HCT116 (cell line): Measurements from ENCODE around the gene ABTB2. TPM values are rescaled to one million over a fixed set of nuclear protein-coding genes. Genes with fewer than 3 reads are reported as not detected.

Source experiments
- ATAC-seq: fragments of 200-7000 bp; cut with Tn5 transposase; 2 replicates; pipeline ENCODE4 v1.9.1; 2020; ENCODE audit warnings: mild to moderate bottlenecking, moderate library complexity
- BruUV-seq: library from RNA; stranded (reverse); fragments of 400-500 nt; replicated peaks from 2 replicates; lab custom pipeline; 2021; lab: Mats Ljungman, UMichigan
- CTCF ChIA-PET: fragments of 300-600 bp; sonication (Branson Sonifier 250); formaldehyde crosslinking; loops from one replicate; lab custom pipeline; 2021; ENCODE audit warnings: antibody characterized with exemption; lab: Charles Lee
- POLR2A ChIA-PET: fragments of 300-600, 350-600 bp; sonication (Branson Sonifier 250); formaldehyde crosslinking; loops from one replicate; lab custom pipeline; 2021; ENCODE audit warnings: antibody characterized with exemption; lab: Charles Lee
- RAD21 ChIA-PET, 2 experiments: fragments of 300-600 bp; sonication (Branson Sonifier 250); formaldehyde crosslinking; loops; one replicate each; lab custom pipeline; 2023; ENCODE audit warnings: low total read pairs in 2 of 2; ENCODE audit not compliant: uncharacterized antibody in 2 of 2, unreplicated experiment in 2 of 2, low non-redundant PET in 1 of 2; lab: Charles Lee
- DNase-seq: peaks from one replicate; pipeline ENCODE4 v3.0.0-alpha.2; 2010; ENCODE audit warnings: low read depth, low spot score
- H2AFZ ChIP-seq: fragments of 200-600 bp; shearing (Covaris generic), sonication (generic); 2 replicates; pipeline ENCODE4 v1.6.1; 2017; ENCODE audit warnings: low read depth, mixed run types, mixed read lengths, antibody characterized with exemption, low read length; ENCODE audit not compliant: poor library complexity, severe bottlenecking
- H3K27ac ChIP-seq: 2 replicates; pipeline ENCODE4 v1.5.1; 2012; ENCODE audit warnings: low read depth, low read length
- H3K27me3 ChIP-seq: fragments of 200-600 bp; sonication (generic); 2 replicates; pipeline ENCODE4 v1.6.1; 2016; ENCODE audit warnings: mixed run types, low read length, mixed read lengths; ENCODE audit not compliant: insufficient read depth
- H3K36me3 ChIP-seq, 2 experiments: fragments of 200-500 bp in 1 of 2; fragments of 200-600 bp in 1 of 2; sonication (Bioruptor generic) in 1 of 2; sonication (generic) in 1 of 2; 2 replicates each; pipeline versions ENCODE4 v1.5.1 to v1.6.1; 2014 to 2016; ENCODE audit warnings: low read length in 2 of 2, inconsistent platforms in 1 of 2, mixed read lengths in 1 of 2, mixed run types in 1 of 2; ENCODE audit not compliant: insufficient read depth in 2 of 2, control insufficient read depth in 1 of 2
- H3K4me1 ChIP-seq, 2 experiments: fragments of 200-600 bp in 1 of 2; sonication (generic) in 1 of 2; 2 replicates each; pipeline versions ENCODE4 v1.5.1 to v1.6.1; 2012 to 2017; ENCODE audit warnings: low read length in 2 of 2, inconsistent platforms in 1 of 2, mild to moderate bottlenecking in 1 of 2, mixed read lengths in 1 of 2, mixed run types in 1 of 2, moderate library complexity in 1 of 2; ENCODE audit not compliant: insufficient read depth in 2 of 2, control insufficient read depth in 1 of 2
- H3K4me2 ChIP-seq: fragments of 200-600 bp; sonication (generic); 2 replicates; pipeline ENCODE4 v1.6.1; 2017; ENCODE audit warnings: mixed run types, low read length, mixed read lengths
- H3K4me3 ChIP-seq, 2 experiments: fragments of 200-600 bp in 1 of 2; sonication (generic) in 1 of 2; replicated peaks in 1 of 2; 2 replicates each; pipeline ENCODE4 v1.5.1; 2011 to 2016; ENCODE audit warnings: low read length in 2 of 2, control low read depth in 1 of 2, low read depth in 1 of 2, mild to moderate bottlenecking in 1 of 2, mixed read lengths in 1 of 2, mixed run types in 1 of 2
- H3K79me2 ChIP-seq: fragments of 200-600 bp; sonication (generic); 2 replicates; pipeline ENCODE4 v1.6.1; 2017; ENCODE audit warnings: mild to moderate bottlenecking, mixed run types, low read length, moderate library complexity, mixed read lengths; ENCODE audit not compliant: insufficient read depth
- H3K9ac ChIP-seq: fragments of 200-600 bp; sonication (generic); 2 replicates; pipeline ENCODE4 v1.6.1; 2016; ENCODE audit warnings: low read length, mixed read lengths
- H3K9me2 ChIP-seq: fragments of 200-600 bp; sonication (generic), shearing (Covaris generic); 2 replicates; pipeline ENCODE4 v1.6.1; 2017; ENCODE audit warnings: mixed run types, mild to moderate bottlenecking, moderate library complexity; ENCODE audit not compliant: insufficient read depth
- H3K9me3 ChIP-seq, 2 experiments: fragments of 200-500 bp in 1 of 2; fragments of 200-600 bp in 1 of 2; sonication (Bioruptor generic) in 1 of 2; sonication (generic) in 1 of 2; 2 replicates each; pipeline ENCODE4 v1.6.1; 2014 to 2017; ENCODE audit warnings: low read length in 2 of 2, mixed read lengths in 2 of 2, inconsistent platforms in 1 of 2, low read depth in 1 of 2, mild to moderate bottlenecking in 1 of 2, mixed run types in 1 of 2, moderate library complexity in 1 of 2; ENCODE audit not compliant: control insufficient read depth in 1 of 2, insufficient read depth in 1 of 2
- H4K20me1 ChIP-seq: fragments of 200-600 bp; sonication (generic), shearing (Covaris generic); 2 replicates; pipeline ENCODE4 v1.6.1; 2017; ENCODE audit warnings: mixed run types, mild to moderate bottlenecking, moderate library complexity; ENCODE audit not compliant: insufficient read depth
- CBX3 ChIP-seq: IDR thresholded peaks from 2 replicates; pipeline ENCODE4 v1.6.1; 2012; ENCODE audit warnings: low read depth
- EGR1 ChIP-seq: IDR thresholded peaks from 2 replicates; pipeline ENCODE4 v1.6.1; 2012; ENCODE audit warnings: low read depth
- ELF1 ChIP-seq: IDR thresholded peaks from 2 replicates; pipeline ENCODE4 v1.6.1; 2012; ENCODE audit warnings: low read depth, borderline replicate concordance
- EZH2phosphoT487 ChIP-seq: fragments of 200-600 bp; IDR thresholded peaks from 2 replicates; pipeline ENCODE4 v1.6.1; 2018; ENCODE audit warnings: antibody characterized with exemption, borderline replicate concordance
- JUND ChIP-seq: IDR thresholded peaks from 2 replicates; pipeline ENCODE4 v1.6.1; 2012
- POLR2AphosphoS5 ChIP-seq: IDR thresholded peaks from 2 replicates; pipeline ENCODE4 v1.6.1; 2011; ENCODE audit warnings: mild to moderate bottlenecking, low read depth, low read length, moderate library complexity
- RAD21 ChIP-seq: IDR thresholded peaks from 2 replicates; pipeline ENCODE4 v1.6.1; 2012; ENCODE audit warnings: low read depth, mild to moderate bottlenecking
- SIN3A ChIP-seq: IDR thresholded peaks from 2 replicates; pipeline ENCODE4 v1.6.1; 2012; ENCODE audit warnings: low read depth
- SP1 ChIP-seq: IDR thresholded peaks from 2 replicates; pipeline ENCODE4 v1.6.1; 2012; ENCODE audit warnings: low read depth
- SRF ChIP-seq: IDR thresholded peaks from 2 replicates; pipeline ENCODE4 v1.6.1; 2012; ENCODE audit warnings: low read depth
- TCF7L2 ChIP-seq: IDR thresholded peaks from 2 replicates; pipeline ENCODE4 v1.7.0; 2011; ENCODE audit warnings: borderline replicate concordance, inconsistent platforms; ENCODE audit not compliant: insufficient read depth, insufficient read length; ENCODE audit errors: extremely low read depth
- YY1 ChIP-seq: IDR thresholded peaks from 2 replicates; pipeline ENCODE4 v1.6.1; 2011; ENCODE audit warnings: low read length, low read depth, moderate library complexity, mild to moderate bottlenecking; ENCODE audit not compliant: insufficient replicate concordance; ENCODE audit errors: extremely low read depth
- ZFX ChIP-seq: fragments of 450-650 bp; IDR thresholded peaks from 2 replicates; pipeline ENCODE4 v1.6.1; 2017
- ZNF274 ChIP-seq: fragments of 200-500 bp; sonication (Bioruptor generic); IDR thresholded peaks from 2 replicates; pipeline ENCODE4 v1.6.1; 2014; ENCODE audit warnings: mild to moderate bottlenecking, low read depth, low read length, inconsistent platforms
- intact Hi-C: fragments of 100-400 bp; cut with micrococcal nuclease; formaldehyde crosslinking; loops from 2 replicates; pipeline ENCODE4 v1.10.0; 2022
- total RNA-seq: library from RNA; stranded (reverse); gene quantifications from one replicate; pipeline ENCODE4 v1.2.1, GENCODE V29; 2021; ENCODE audit not compliant: unreplicated experiment
- TF ChIP-seq, protein P1 (sequence below), 3 experiments: fragments of 200-600 bp in 1 of 3; sonication (generic) in 1 of 3; IDR thresholded peaks in 2 of 3; conservative IDR thresholded peaks in 1 of 3; 2 replicates each; pipeline ENCODE4 v1.5.1; 2012 to 2017; ENCODE audit warnings: low read depth in 2 of 3, low read length in 2 of 3, antibody characterized with exemption in 1 of 3, borderline replicate concordance in 1 of 3, control low read depth in 1 of 3, mild to moderate bottlenecking in 1 of 3, mixed read lengths in 1 of 3, mixed run types in 1 of 3, moderate library complexity in 1 of 3; ENCODE audit not compliant: insufficient read depth in 1 of 3

Gene ABTB2
- total RNA-seq, 1 experiment from 2014 or later = 6.8 TPM

DNA sequence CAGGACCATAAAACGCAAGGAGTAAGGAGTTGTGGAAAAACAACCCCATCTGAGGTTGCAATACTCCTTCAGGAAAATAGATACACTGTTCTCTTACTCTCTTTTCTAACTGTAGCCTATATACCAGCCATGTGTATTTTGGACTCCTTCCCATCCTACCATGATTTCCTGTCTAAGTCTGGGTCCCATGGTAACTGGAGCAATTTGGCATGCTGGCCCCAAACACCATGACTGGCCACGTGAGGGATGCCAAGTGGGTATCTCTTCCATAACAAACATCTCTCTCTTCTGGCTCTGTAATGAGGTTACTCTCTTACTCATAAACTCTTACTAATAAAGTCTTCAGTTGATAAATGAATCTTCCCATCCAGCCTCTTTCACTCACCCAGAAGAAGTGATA, 26.5 kb downstream of the ABTB2 start:
- Histone ChIP-seq H3K4me2 (peak overlapping the region; percentile 57), H3K9me3 (no peaks in the 10 kb centered on the region), H4K20me1 (no peaks in the 10 kb centered on the region), H3K27me3 (no peaks in the 10 kb centered on the region), H3K79me2 (no peaks in the 10 kb centered on the region), H2AFZ (no peak overlapping the region), H3K36me3 (no peaks in the 10 kb centered on the region), H3K9ac (no peak overlapping the region), H3K9me2 (no peaks in the 10 kb centered on the region), H3K27ac (no peak overlapping the region), H3K4me3 (no peak overlapping the region), H3K4me1 (peaks cover 26 to 31% of the 10 kb centered on the region in 2 experiments)
- DNase-seq (no peak), ATAC-seq (no peak; the same call in 1 of the 2 replicates)
- TF ChIP-seq SP1 (no peak; the same call in 1 of the 2 replicates), JUND (no peak), SRF (no peak), YY1 (no peak)
- ChIA-PET CTCF (interaction anchor here (1.4 kb wide), 1 partner anchor 157 kb away, joined by 4 read pairs; no protein-coding TSS in a partner anchor), POLR2A (no interaction called here), RAD21 (interaction anchor here in 1 of 2 experiments (0.6 kb wide), 1 partner anchor 157 kb away, joined by 9 read pairs; no protein-coding TSS in a partner anchor)
- no TSS peak for BruUV-seq
- intact Hi-C loops = no loop called here

DNA sequence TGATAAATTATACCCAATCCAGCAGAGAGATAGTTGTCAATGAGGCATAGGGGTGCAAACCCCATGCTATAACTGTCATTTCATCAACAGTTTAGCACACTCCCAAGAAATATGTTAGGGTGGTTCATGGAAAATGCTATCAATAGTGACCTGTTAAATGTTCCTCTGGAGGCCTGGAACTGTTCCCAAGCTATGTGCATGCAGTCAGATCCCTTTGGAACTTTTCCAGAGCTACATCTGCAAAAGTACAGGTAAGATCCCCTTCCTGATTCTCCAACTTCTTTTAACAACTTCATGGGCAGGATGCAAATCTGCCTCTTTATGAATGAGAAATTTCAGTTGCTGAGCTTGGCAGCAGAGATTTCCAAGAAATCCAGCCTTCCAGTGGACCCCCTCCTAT, 27.2 kb downstream of the ABTB2 start:
- H4K20me1 ChIP-seq = no peaks in the 10 kb centered on the region
- POLR2A ChIA-PET = no interaction called here
- RAD21 ChIA-PET = interaction anchor here (0.5 to 0.6 kb wide), 2 partner anchors 30 to 157 kb away, joined by 3 to 9 read pairs; no protein-coding TSS in a partner anchor
- intact Hi-C loops = no loop called here
- no peak overlapping the region for H2AFZ ChIP-seq
- H3K27ac ChIP-seq = no peak overlapping the region
- H3K4me1 ChIP-seq = peaks cover 26 to 31% of the 10 kb centered on the region in 2 experiments
- ATAC-seq = no peak
- H3K79me2 ChIP-seq = no peaks in the 10 kb centered on the region
- H3K9me2 ChIP-seq = no peaks in the 10 kb centered on the region
- H3K4me2 ChIP-seq = peak overlapping the region; percentile 57; the same call in 1 of the 2 replicates
- no peak overlapping the region for H3K4me3 ChIP-seq
- no peak overlapping the region for H3K9ac ChIP-seq
- no peaks in the 10 kb centered on the region for H3K9me3 ChIP-seq
- CTCF ChIA-PET = no interaction called here
- no peaks in the 10 kb centered on the region for H3K36me3 ChIP-seq
- no peaks in the 10 kb centered on the region for H3K27me3 ChIP-seq
- no TSS peak for BruUV-seq
- TF ChIP-seq CBX3 = no peak
- TF ChIP-seq TCF7L2 = no peak
- TF ChIP-seq, protein P1, sequence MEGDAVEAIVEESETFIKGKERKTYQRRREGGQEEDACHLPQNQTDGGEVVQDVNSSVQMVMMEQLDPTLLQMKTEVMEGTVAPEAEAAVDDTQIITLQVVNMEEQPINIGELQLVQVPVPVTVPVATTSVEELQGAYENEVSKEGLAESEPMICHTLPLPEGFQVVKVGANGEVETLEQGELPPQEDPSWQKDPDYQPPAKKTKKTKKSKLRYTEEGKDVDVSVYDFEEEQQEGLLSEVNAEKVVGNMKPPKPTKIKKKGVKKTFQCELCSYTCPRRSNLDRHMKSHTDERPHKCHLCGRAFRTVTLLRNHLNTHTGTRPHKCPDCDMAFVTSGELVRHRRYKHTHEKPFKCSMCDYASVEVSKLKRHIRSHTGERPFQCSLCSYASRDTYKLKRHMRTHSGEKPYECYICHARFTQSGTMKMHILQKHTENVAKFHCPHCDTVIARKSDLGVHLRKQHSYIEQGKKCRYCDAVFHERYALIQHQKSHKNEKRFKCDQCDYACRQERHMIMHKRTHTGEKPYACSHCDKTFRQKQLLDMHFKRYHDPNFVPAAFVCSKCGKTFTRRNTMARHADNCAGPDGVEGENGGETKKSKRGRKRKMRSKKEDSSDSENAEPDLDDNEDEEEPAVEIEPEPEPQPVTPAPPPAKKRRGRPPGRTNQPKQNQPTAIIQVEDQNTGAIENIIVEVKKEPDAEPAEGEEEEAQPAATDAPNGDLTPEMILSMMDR (IDR thresholded peaks at IDR 0.05 in 2 of 3, conservative IDR thresholded peaks at IDR 0.05 in 1 of 3; ENCODE audit: borderline replicate concordance in 1 of 3, insufficient read depth in 1 of 3, low read depth in 2 of 3, low read length in 2 of 3) = no peak
- TF ChIP-seq EZH2phosphoT487 = no peak
- TF ChIP-seq ZFX = no peak
- no peak for TF ChIP-seq POLR2AphosphoS5
- no peak for TF ChIP-seq RAD21
- TF ChIP-seq EGR1 = no peak
- no peak for TF ChIP-seq SIN3A
- no peak for TF ChIP-seq SP1
- TF ChIP-seq JUND = no peak
- TF ChIP-seq SRF = no peak
- no peak for TF ChIP-seq ZNF274
- no peak for TF ChIP-seq ELF1
- DNase-seq = no peak
